Hematopoietic multipotent progenitor cell treated with erythropoietin and hydrocortisone succinate and interleukin-3 and kit ligand, for 15 days (in vitro differentiated cells): ENCODE results near the gene FZD4.

Source experiments
- DNase-seq: peaks from one replicate; pipeline ENCODE4 v3.0.0-alpha.2; 2015; ENCODE audit warnings: low spot score

Gene FZD4

GRCh38 chr11:86906198-86906597 lies 49.0 kb downstream of the FZD4 start:
- DNase-seq, result no peak

GRCh38 chr11:86905252-86905651 lies 49.9 kb downstream of the FZD4 start:
- no peak for DNase-seq

- no peak for DNase-seq
Measured at GRCh38 chr11:86904001-86904400, 51.2 kb downstream of the FZD4 start.

DNA sequence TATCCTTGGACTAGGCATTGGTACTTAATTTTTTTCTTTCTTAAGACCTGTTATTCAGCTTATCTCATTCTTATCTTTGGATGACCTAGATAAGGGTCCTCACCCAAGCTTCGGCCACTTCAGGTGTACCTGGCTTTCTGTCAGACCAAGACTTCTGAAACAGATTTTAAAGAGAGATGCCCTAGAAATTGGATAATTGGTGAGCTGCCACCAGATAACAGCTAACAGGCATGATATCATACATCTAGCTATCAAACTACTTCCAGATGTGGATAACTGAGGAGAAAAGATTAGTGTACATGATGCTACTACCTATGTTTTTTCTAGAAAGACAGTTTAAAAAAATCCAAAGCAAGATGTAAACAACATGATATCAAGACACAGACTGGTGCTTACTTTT lies 52.9 kb downstream of the FZD4 start:
- DNase-seq, result no peak

GRCh38 chr11:86901599-86901998 lies 53.6 kb downstream of the FZD4 start:
- DNase-seq, result no peak

DNA sequence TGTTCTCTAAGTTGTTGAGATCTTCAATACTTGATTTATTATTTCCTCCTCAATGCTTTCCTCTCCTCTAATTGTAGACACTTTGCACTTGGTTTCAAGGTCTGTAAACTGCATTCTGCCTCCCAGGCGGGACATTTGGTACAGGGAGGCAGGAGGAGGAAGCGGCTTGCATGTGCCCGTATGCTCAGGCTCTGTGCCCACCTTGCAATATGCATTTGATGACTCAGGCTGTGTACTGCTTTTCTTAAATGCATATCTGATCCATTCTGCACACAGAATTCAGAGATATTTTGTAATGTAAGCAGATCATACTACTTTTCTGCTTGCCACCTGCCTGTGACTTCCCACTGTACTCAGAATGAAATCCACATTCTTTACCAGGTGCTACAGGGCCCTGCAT lies 55.0 kb downstream of the FZD4 start:
- no peak for DNase-seq

DNA sequence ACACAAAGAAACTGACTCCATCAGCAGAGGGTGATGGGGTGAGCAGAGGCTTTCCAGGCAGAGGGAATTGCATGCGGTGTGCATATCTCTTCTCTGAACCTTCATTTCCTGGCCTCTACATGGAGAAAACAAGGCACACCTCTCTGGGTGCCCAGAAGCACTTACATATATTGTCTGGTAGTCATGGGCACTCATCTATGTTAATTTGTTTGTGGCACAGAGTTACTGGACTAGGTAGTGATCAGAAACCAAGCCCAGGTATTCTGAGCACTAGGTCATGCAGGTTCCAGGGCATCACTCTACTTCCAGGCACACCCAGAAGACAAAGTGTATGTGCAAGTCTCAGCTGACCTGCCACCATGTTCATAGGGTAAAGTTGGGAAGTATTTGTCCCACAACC lies 56.5 kb downstream of the FZD4 start:
- DNase-seq, result no peak

- DNase-seq, result no peak
Measured at GRCh38 chr11:86896441-86896841, 58.8 kb downstream of the FZD4 start.
